ENCODE data around the gene DENND4B.

The DENND4B gene

DNA sequence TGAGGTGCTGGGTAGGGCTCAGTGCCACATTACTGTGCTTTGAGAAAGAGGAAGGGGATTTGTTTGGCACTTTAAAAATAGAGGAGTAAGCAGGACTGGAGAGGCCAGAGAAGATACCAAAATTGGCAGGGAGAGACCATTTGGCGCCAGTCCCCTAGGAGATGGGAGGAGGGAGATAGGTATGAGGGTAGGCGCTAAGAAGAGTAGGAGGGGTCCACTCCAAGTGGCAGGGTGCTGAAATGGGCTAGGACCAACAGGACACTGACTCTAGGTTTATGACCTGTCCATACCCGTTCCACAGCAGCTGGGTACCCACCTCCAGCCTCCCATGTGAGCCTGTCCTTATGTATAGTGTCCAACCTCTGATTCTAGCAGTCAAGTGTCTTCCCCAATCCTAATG, 12.9 kb upstream of the DENND4B start:
- Histone ChIP-seq H3K4me3 (replicated peaks; ENCODE audit: low read depth, low read length) (no peak overlapping the region), H3K27me3 (replicated peaks; ENCODE audit: control insufficient read depth, insufficient read depth, low read length) (no peaks in the 10 kb centered on the region), H3K36me3 (ENCODE audit: control insufficient read depth, insufficient read depth, low read length) (peaks cover 13% of the 10 kb centered on the region)
- DNase-seq (ENCODE audit: extremely low read depth, insufficient read length) = no peak
- TF ChIP-seq, protein P1, sequence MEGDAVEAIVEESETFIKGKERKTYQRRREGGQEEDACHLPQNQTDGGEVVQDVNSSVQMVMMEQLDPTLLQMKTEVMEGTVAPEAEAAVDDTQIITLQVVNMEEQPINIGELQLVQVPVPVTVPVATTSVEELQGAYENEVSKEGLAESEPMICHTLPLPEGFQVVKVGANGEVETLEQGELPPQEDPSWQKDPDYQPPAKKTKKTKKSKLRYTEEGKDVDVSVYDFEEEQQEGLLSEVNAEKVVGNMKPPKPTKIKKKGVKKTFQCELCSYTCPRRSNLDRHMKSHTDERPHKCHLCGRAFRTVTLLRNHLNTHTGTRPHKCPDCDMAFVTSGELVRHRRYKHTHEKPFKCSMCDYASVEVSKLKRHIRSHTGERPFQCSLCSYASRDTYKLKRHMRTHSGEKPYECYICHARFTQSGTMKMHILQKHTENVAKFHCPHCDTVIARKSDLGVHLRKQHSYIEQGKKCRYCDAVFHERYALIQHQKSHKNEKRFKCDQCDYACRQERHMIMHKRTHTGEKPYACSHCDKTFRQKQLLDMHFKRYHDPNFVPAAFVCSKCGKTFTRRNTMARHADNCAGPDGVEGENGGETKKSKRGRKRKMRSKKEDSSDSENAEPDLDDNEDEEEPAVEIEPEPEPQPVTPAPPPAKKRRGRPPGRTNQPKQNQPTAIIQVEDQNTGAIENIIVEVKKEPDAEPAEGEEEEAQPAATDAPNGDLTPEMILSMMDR (IDR thresholded peaks at IDR 0.05; ENCODE audit: insufficient read depth, low read length, poor library complexity, severe bottlenecking) = no peak

DNA sequence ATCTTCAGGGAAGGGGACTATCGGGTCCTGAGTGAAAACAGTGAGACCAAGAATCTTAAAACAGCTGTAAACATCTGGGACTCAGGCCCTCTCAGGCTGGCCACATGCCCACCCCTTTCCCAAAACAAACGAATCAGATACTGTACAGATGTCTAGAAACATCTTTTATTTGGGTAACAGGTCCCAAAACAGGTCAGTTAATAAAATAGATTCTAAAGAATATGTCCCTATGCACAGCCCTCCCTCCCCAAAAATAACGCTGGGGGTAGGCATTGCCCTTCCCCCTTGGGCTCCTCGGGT, 12.4 kb upstream of the DENND4B start:
- no peak for DNase-seq (ENCODE audit: extremely low read depth, insufficient read length)
- Histone ChIP-seq H3K4me3 (replicated peaks; ENCODE audit: low read depth, low read length) (peak overlapping the region; percentile 5; the same call in 1 of the 2 replicates), H3K36me3 (ENCODE audit: control insufficient read depth, insufficient read depth, low read length) (peaks cover 15% of the 10 kb centered on the region), H3K27me3 (replicated peaks; ENCODE audit: control insufficient read depth, insufficient read depth, low read length) (no peaks in the 10 kb centered on the region)
- TF ChIP-seq, protein P1 (IDR thresholded peaks at IDR 0.05; ENCODE audit: insufficient read depth, low read length, poor library complexity, severe bottlenecking) = no peak

DNA sequence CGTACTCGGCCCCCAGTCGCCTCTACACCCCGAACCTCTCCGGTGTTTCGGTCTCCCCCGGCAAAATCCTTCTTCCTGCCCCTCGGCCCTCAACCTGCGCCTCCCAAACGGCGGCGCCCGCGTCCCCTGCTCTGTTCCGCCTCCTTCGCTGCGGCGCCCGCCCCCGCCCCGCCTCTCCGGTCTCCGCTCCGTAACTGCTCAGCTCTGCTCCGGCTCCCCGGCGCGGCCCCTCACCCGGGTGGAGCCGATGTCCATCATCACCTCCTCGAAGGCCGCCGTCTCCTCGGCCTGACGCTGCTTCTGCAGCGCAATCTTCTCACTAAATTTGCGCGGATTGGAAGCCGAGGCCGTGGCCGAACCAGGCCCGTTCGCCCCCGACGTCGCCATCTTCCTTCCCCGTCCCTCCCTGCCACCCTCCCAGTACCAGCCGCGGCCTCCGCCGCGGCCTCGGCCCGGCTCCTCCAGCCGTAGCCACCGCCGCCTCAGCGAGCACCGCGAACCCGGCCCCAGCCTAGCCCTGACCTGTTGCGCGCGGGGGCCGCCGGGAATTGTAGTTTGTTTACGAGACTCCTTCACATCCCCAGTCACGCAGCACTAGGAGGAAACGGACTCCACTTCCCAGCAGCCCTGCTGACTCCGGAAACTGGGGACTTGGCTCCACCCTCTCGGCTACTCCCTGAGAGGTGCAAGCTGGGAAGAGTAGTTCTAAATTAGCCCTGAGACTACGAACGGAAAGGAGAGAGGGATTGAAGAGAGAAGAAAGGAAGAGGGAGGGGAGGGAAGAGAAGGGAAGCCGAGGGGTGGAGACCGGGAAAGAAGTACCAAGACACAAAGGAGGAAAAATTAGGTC, 11.8 kb upstream of the DENND4B start, which contains the start of gene CRTC2:
Gene CRTC2, minus strand, starts transcription at position 502 of the 850 bp plus-strand sequence. Its CDS starts 115 bp downstream, at position 387.
- TF ChIP-seq, protein P1 (IDR thresholded peaks at IDR 0.05; ENCODE audit: insufficient read depth, low read length, poor library complexity, severe bottlenecking) = peak; percentile 11
- peak; percentile 90 for DNase-seq (ENCODE audit: extremely low read depth, insufficient read length)
- Histone ChIP-seq H3K27me3 (replicated peaks; ENCODE audit: control insufficient read depth, insufficient read depth, low read length) (no peaks in the 10 kb centered on the region), H3K4me3 (replicated peaks; ENCODE audit: low read depth, low read length) (peak within 1 kb of the TSS; percentile 99), H3K36me3 (ENCODE audit: control insufficient read depth, insufficient read depth, low read length) (peaks cover 21% of the 10 kb centered on the region)

DNA sequence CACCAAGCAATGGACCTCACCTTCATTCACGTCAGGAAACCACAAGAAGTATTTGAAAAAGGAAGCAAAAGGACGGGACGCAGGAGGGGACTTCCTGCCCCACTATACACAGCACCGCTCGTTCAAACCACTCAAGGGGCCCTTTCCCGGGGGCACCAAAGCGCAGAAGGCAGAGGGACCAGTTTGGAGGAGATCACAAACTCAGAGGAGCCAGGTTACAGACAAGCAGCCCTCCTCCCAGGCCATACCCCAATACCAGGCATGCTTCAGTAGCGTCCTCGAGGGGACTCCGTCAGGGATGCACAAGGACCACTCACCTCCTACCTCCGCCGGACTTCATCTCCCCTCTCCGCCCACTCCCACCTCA, 11.2 kb upstream of the DENND4B start:
- H3K36me3 ChIP-seq (ENCODE audit: control insufficient read depth, insufficient read depth, low read length) = peaks cover 24% of the 10 kb centered on the region

DNA sequence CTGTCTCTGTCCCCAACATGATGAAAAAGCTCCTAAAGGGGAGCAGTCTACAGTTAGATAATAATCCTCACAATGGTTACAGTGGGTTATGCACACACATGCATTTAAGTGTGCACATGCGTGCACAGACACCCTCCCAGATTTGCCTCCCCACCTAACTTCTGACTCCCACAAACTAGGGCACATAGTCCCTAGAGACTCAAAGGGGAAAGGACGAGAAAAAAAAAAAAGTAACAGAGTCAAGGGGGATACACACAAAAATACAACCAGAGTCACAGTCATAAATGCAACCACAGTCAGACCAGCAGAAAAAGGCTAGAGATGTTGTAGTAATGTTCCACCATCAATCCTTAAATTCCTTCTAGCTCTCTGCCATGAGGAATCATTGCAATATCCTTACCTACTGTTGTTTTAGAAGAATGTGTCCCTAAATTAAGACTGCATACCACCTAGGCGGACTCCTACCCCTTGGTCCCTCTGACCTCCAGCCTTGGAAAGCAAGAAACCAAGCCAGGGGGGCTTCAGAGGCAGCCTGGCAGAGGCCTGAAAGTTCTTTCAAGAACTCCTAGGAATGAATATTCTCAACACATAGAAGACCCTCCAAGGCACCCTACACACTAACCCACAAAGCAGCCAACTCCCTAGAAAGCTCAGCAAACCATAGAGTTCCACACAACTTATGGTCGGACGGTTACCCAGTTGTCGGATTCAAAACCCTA, 10.6 kb upstream of the DENND4B start:
- DNase-seq (ENCODE audit: extremely low read depth, insufficient read length) = no peak
- Histone ChIP-seq H3K36me3 (ENCODE audit: control insufficient read depth, insufficient read depth, low read length) (peaks cover 27% of the 10 kb centered on the region), H3K27me3 (replicated peaks; ENCODE audit: control insufficient read depth, insufficient read depth, low read length) (no peaks in the 10 kb centered on the region), H3K4me3 (replicated peaks; ENCODE audit: low read depth, low read length) (peak overlapping the region; percentile 99)
- TF ChIP-seq, protein P1 (IDR thresholded peaks at IDR 0.05; ENCODE audit: insufficient read depth, low read length, poor library complexity, severe bottlenecking) = no peak

More for the DNA sequence above, 11.2 kb upstream of the DENND4B start:
- no peak for DNase-seq (ENCODE audit: extremely low read depth, insufficient read length)
- no peaks in the 10 kb centered on the region for H3K27me3 ChIP-seq (replicated peaks; ENCODE audit: control insufficient read depth, insufficient read depth, low read length)
- TF ChIP-seq, protein P1 (IDR thresholded peaks at IDR 0.05; ENCODE audit: insufficient read depth, low read length, poor library complexity, severe bottlenecking) = no peak
- H3K4me3 ChIP-seq (replicated peaks; ENCODE audit: low read depth, low read length) = peak overlapping the region; percentile 99
